ENCODE results near the gene ADAP1. TPM values are rescaled to one million over a fixed set of nuclear protein-coding genes. Genes with fewer than 3 reads are reported as not detected.

ADAP1 gene
- total and polyA plus RNA-seq, 2 of the 8 experiments (the other 6 are each of a cell fraction or from before 2014, with no cell fraction given) = 5.8 to 6.1 TPM

DNA sequence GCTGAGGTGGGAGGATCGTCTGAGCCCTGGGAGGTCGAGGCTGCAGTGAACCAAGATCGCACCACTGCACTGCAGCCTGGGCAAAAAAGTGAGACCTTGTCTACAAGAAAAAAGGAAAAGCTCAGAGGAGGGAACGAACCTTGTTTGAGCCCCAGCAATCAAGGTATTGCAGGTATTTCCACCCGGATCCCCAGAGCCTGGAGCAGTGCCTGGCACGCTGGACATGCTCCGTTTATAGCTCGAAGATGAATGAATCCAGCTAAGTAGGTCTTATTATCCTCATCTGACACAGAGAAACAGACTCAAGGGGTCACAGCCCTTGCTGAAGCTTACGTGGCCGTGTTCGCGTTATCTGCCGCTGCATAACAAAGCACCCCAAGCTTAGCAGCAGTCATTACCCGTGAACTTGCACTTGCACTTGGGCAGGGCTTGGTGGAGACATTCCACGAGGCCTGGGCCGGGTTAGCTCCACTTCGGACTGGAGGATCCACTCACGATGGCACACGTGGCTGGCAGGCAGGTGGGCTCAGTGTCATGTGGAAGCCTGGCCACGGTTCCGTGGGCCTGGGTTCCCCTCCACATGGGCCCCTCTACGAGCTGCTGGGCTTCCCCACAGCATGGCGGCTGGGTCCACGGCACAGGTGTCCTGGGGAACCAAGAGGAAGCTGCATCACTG, 24.1 kb upstream of the ADAP1 start:
- Histone ChIP-seq H3K9ac (replicated peaks in 1 of 4; ENCODE audit: extremely low read depth in 1 of 4, low read depth in 3 of 4, low read length in 3 of 4) (no peak overlapping the region), H3K4me2 (ENCODE audit: insufficient read depth in 1 of 2, low read depth in 2 of 2, low read length in 2 of 2) (no peak overlapping the region), H2BK120ac (replicated peaks; ENCODE audit: low read depth, low read length) (no peak overlapping the region), H4K91ac (replicated peaks; ENCODE audit: insufficient read length, low read length) (no peak overlapping the region), H2BK15ac (ENCODE audit: low read length) (0 out of 2 replicates have a peak overlapping the region, but pooled peaks have one; percentile 46), H2AFZ (ENCODE audit: low read length) (no peak overlapping the region), H3K27ac (ENCODE audit: low read depth, low read length) (no peak overlapping the region), H3K9me3 (ENCODE audit: insufficient read depth in 2 of 2, low read depth in 1 of 2, low read length in 1 of 2) (no peaks in the 10 kb centered on the region), H3K4ac (replicated peaks; ENCODE audit: insufficient read length, low read depth, low read length) (no peak overlapping the region), H4K5ac (ENCODE audit: insufficient read length, low read depth, low read length) (no peak overlapping the region), H2BK5ac (ENCODE audit: low read depth, low read length) (no peak overlapping the region), H3K36me3 (ENCODE audit: control insufficient read depth in 2 of 4, insufficient read depth in 4 of 4, low read length in 3 of 4) (no peaks in the 10 kb centered on the region), H3K4me1 (replicated peaks in 1 of 4; ENCODE audit: control insufficient read depth in 3 of 4, insufficient read depth in 4 of 4, low read length in 3 of 4) (peaks cover 0 to 6% (median 3%) of the 10 kb centered on the region in 4 experiments; a peak in 5 of 7 replicates), H3K79me2 (ENCODE audit: control insufficient read depth in 1 of 2, insufficient read depth in 2 of 2, low read length in 2 of 2) (peaks cover 0 to 12% of the 10 kb centered on the region in 2 experiments; a peak in 3 of 4 replicates), H2AK5ac (ENCODE audit: low read depth, low read length) (no peak overlapping the region), H3K79me1 (ENCODE audit: low read depth, low read length) (peaks cover 3% of the 10 kb centered on the region), H2BK20ac (ENCODE audit: low read length) (no peak overlapping the region), H3K56ac (replicated peaks; ENCODE audit: insufficient read length, low read depth, low read length) (no peak overlapping the region), H3K23ac (ENCODE audit: insufficient read length) (no peak overlapping the region), H4K20me1 (replicated peaks in 1 of 2; ENCODE audit: control insufficient read depth in 1 of 2, insufficient read depth in 2 of 2, low read length in 2 of 2) (peaks cover 0 to 5% of the 10 kb centered on the region in 2 experiments), H3K23me2 (ENCODE audit: low read depth, low read length) (peaks cover 3% of the 10 kb centered on the region; the same call in 1 of the 2 replicates), H3K27me3 (replicated peaks in 1 of 4; ENCODE audit: control insufficient read depth in 3 of 4, extremely low read depth in 1 of 4, insufficient read depth in 3 of 4, low read length in 3 of 4) (no peaks in the 10 kb centered on the region), H3K18ac (ENCODE audit: extremely low read depth, low read length) (no peak overlapping the region), H3K4me3 (ENCODE audit: extremely low read depth in 1 of 4, insufficient read depth in 2 of 4, low read depth in 3 of 4, low read length in 4 of 4) (no peak overlapping the region), H2BK12ac (ENCODE audit: low read depth, low read length) (no peak overlapping the region), H3K14ac (ENCODE audit: insufficient read length) (no peak overlapping the region), H4K8ac (ENCODE audit: extremely low read depth, insufficient read depth, low read length) (no peak overlapping the region)
- 90% methylated on average over 23 of the region's 24 CpGs; no CpG with 5 or more reads in 1 of the 2 experiments for WGBS, 2 experiments (ENCODE audit: extremely low coverage in 1 of 2, insufficient coverage in 1 of 2, insufficient read length in 1 of 2, insufficient replicate concordance in 2 of 2, low coverage in 1 of 2, low lambda C conversion rate in 2 of 2, missing lambda C conversion rate in 1 of 2)
- FAIRE-seq (no peak), DNase-seq (ENCODE audit: low read depth in 1 of 2, low spot score in 2 of 2) (no peak)
- POLR2A ChIA-PET (ENCODE audit: partially characterized antibody) = interaction anchor here (0.9 to 3.2 kb wide), 4 partner anchors 11 to 63 kb away, joined by 3 to 10 read pairs (median 4); no protein-coding TSS in a partner anchor
- CTCF ChIA-PET (ENCODE audit: partially characterized antibody) = interaction anchor here (0.8 to 3.9 kb wide), 13 partner anchors 10 to 204 kb away, joined by 3 to 32 read pairs (median 4); partner anchors contain the start of genes GPER1 and GPR146
- no peak for TF ChIP-seq JUND (IDR thresholded peaks at IDR 0.05; ENCODE audit: low read length)
